NCI-H1092 treated with DMSO at 0.1 percent for 48 hours (cell line): Measurements from ENCODE around the gene EEF1B2.
"Not testable (repeated sequence)": the region's sequence is repeated elsewhere in the genome, so short reads cannot be mapped to it uniquely, and the experiment has no call there.

Experiments used
- DNase-seq: peaks from one replicate; lab custom pipeline; 2025; lab: John Stamatoyannopoulos, UW

The EEF1B2 gene

DNA sequence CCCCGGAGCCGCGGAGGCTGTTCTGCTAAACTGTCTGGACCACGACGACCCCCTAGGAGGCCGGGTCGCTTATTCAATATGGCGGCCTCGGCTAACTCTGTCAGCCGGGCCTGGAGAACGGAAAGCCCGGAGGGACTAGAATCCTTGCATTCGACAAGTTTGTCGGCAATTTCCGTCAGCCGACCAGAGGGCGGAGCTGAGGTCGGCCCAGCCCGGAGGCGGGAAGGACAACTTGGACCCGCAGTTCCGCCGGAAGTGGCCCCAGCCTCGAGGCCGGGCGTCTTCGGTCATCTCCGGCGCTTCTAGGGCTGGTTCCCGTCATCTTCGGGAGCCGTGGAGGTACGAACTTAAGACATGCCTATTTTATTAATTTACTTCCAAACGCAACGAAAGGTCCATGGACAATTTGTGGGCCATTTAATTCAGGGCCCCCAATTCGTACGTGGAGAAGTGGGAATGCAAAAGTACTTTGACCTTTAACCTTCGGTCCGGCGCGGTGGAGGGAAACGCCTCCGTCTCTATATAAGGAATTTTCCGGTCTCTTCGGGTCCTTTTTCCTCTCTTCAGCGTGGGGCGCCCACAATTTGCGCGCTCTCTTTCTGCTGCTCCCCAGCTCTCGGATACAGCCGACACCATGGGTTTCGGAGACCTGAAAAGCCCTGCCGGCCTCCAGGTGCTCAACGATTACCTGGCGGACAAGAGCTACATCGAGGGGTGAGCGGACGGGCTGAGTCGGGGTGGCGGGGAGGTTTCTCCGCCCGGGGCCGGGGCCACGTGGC lies at the start of gene EEF1B2, which contains the start of gene NDUFS1:
Gene EEF1B2 (plus strand): TSS at position 550 of the 779 bp plus-strand sequence. CDS start 85 bp downstream, at position 635.
Gene NDUFS1 (minus strand): TSS at position 99 of the 779 bp plus-strand sequence. CDS start 5,766 bp downstream, outside the sequence.
- DNase-seq: peak; percentile 93

DNA sequence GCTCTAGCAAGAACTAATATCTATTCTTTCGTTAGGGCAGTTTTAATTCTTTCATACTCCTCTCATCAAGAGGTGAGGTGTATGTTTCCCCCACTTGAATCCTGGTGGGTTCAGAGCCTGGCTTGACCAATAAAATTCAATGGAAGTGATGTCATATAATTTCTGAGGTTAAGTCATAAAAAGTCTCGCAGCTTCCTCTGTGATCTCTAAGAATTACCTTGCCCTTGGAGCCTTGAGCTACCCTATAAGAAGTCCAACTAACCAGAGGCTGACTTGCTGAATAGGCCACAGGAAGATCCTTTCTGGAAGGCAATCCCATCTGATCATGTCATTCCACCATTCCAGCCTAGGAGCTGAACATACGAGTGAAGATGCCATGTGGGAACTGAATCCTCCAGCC lies 47.6 kb upstream of the EEF1B2 start:
- no peak for DNase-seq

DNA sequence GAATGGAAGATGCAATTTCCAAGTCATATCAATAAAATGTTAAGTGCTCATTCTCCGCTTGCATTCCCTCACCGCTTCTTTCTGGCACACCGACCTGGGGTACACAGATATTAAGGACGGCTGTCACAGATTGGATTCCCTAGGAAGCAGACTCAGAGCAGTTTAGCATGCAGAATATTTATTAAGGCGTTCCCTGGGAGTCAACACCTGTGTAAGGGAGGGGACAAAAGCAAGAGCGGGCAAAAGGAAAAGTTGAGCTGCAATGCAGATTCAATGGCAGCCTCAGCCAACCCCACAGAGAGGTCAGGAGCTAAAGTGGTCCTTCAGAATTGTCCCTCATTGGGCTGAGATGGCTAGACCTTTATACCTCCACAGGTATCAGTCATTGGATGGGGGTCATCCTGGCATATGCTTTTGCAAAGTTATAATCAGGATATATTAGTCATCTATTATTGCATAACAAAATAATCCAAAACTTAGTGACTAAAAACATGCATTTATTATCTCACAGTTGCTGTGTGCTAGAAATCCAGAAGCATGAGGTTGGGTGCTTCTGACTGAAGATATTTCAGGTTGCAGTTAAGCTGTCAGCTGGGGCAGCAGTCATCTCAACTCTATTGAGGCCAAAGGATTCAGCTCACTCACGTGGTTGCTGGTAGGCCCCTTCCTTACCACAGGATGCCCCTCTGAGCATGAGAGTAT lies 46.7 kb upstream of the EEF1B2 start:
- no peak for DNase-seq

DNA sequence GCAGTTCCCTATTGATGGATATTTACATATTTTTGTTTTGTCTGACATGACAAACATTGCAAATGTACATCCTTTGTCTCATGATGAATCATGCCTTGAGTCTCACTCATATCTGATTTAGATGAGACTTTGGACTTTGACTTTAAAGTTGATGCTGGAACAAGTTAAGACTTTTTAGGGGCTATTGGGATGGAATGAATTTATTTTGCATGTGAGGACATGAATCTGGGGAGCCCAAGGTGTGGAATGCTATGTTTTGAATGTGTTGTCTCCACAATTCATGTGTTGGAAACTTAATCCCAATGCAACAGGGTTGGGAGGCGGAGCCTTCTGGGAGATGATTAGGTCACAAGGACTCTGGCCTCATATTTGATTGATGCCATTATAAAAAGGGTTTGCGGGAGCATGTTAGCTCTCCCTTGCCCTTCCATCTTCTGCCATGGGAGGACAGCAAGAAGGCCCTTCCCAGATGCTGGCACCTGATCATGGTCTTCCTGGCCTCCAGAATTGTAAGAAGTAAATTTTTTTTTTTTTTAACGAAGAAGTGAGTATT lies 44.6 kb upstream of the EEF1B2 start:
- DNase-seq: no peak

DNA sequence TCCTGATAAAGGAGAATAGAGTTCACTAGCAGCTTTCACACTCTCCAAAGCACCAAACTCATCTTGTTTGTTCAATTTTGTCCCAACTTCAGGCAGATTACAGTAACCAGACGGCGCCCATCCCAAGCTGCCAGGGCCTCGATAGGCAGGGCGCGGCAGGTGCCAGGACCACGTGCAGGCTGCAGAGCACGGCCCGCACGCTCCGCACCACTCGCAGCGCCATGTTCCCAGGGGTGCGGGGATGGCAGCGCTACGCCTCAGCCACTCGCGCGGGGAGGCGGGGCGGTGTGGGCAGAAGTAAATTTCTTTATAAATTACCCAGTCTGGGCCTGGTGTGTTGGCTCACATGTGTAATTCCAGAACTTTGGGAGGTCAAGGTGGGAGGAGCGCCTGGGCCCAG lies 43.4 kb upstream of the EEF1B2 start:
- DNase-seq: no peak

DNA sequence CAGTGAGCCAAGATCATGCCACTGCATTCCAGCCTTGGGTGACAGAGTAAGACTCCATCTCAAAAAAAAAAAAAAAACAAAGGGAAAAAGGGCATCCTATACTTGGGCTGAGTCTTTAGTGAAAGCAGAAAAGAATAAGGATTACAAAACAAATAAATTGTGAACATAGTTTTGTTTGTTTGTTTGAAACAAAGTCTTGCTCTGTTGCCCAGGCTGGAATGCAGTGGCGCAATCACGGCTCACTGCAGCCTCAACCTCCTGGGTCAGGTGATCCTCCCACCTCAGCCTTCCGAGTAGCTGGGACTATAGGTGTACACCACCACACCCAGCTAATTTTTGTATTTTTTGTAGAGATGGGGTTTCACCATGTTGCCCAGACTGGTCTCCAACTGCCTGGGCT lies 37.1 kb upstream of the EEF1B2 start:
- DNase-seq: not testable (repeated sequence)

DNA sequence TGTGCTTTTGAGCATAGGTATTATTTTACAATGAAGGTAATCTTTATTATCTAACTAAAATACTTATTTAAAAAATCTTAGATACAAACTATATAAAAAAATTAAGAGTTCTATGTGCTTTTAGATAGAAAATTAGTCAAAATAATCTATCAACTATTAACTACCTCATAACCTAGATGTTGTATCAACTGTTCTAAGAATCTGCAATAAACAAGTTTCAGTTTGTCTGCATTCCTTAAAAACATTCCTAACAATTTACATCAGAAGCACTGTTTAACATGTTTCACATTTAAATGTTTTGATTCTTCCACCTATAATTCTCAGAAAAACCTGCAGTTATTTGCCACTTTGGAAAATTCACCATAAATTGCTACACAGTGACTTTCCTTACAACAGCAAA lies 33.8 kb upstream of the EEF1B2 start:
- no peak for DNase-seq

DNA sequence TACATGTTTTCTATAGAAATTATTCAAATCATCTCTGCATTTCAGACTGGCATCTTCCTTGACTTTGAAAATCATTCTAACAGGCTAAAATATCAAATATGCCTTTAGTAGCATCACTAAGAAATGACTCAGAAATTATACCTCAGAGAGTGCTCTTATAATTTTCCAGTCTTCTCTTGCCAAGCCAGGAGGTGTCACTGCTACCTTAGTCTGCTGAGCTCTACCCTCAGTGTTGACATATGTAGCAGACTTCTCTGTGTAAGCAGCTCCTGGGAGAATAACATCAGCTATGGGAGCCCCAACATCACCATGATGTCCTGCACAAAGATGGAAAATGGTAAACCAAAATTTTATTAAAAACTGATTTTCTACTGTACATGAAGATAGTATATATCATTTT lies 32.0 kb upstream of the EEF1B2 start:
- no peak for DNase-seq

DNA sequence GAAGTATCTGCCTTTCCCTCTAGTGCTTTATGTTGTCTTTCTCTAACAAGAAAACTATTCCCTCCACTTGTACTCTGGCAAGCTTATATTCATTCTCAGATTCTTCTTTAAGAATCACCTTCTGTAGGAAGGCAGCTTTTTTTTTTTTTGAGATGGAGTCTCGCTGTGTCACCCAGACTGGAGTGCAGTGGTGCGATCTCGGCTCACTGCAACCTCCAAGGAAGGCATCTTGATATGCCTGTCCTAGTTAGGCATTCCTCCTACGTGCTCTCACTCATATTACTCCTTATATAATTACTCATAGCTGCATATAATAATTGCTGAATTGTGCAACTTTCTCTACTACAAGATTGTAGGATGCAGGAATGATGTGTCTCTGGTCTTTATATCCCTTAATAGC lies 16.2 kb upstream of the EEF1B2 start:
- no peak for DNase-seq

DNA sequence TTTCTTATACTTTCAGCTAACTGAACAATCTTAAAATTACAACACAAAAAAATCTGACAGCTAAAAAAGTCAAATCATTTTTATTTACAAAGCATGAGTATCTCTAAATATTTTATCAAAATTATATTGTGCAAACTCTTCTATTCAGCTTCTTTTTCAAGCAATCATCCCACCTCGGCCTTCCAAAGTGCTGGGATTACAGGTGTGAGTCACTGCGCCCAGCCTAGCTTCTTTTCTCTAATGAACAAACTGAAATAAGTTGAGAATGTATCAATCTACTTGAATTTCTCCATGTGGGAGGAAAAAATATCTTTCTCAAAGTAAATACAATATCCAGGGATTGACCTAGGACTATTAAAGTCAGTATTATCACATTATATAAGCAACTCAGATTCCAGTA lies 15.3 kb upstream of the EEF1B2 start:
- DNase-seq: no peak

DNA sequence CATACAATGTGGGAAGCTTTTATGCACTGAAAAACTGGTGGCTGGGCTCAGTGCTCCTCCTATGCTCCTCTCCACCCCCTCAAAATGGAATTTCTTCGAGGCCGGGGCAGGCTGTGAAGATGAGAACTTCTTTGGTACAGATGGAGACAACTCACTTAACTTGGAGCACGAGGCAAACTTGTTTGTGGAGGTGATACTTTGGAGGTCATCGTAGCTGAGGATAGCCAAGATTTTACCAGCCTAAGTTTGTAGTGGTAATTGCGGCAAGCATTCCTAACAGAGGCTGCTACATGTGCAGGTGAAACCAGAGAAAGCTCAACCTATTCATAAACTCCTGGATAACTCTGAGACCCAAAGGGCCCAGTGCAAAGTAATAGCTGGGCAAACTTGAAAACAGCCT lies 14.0 kb upstream of the EEF1B2 start:
- DNase-seq: no peak

DNA sequence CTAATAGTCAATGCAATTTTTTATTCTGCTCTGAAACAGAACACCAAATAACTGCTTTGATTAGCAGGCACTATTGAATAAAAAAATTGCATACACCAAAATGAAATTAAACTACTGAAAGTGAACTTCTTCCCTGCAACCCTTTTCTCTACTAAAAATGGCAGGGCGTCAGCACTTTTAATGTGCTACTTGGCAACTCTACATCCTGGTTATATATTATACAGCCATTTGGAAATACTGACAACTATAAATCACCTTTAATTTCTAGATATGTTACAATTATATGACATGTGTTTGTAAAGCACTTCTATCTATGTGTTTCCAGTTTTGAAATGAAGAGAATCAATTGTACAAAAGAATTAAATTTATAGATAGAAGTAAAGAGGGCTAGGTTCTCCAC lies 10.4 kb upstream of the EEF1B2 start:
- no peak for DNase-seq

DNA sequence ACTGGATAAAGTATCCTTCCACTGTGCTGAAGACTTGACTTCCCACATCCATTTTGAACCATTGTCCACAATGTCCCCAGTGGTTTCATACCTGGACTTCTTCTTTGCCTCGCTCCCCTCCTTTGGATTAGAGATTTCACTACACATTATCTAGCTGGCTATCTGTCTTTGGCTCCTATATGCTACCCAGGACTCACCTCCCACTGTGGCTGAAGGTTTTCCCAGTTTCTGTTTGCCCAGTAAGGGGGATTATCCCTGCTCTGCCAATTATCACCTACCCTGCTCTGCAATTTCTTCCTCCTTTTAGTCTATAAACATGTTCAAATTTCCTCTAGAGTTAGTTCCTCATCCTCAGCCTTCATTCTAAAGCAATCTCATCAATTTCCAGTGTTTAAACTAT lies 9.5 kb upstream of the EEF1B2 start:
- no peak for DNase-seq

DNA sequence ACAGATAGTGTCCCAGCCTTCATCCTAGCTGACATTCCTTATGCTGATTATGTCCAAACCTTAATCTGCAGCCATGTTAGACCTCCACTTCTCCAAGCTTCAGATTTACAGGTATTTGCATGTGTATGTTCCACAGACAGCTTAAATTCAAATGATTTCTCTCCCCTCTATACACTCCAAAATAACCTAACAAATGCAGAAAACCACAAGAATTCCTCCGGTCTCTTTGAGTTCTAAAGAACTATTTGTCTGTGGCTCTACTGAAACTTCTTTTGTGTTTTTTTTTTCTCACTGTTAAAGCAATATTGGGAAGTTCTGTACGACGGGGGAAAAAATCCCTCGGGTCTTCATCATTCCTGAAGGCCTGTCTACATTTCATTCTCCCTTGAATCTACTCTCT lies 9.1 kb upstream of the EEF1B2 start:
- no peak for DNase-seq

DNA sequence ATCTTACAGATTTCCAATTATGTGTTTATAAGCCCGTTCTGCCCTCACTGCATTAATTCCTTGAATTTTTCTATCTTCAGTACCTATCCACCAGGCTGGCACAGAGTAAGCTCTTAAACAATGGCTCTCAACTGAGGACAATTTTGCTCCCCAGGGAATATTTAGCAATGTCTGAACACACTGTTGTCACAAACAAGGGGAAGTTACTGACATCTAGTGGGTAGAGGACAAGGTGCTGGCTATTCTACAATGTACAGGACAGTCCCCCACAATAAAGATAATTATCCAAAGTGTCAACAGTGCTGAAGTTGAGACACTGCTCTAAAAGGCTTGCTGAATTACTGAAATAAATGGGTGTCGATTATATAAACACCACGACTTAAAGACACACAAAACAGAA lies 5.5 kb upstream of the EEF1B2 start:
- no peak for DNase-seq

DNA sequence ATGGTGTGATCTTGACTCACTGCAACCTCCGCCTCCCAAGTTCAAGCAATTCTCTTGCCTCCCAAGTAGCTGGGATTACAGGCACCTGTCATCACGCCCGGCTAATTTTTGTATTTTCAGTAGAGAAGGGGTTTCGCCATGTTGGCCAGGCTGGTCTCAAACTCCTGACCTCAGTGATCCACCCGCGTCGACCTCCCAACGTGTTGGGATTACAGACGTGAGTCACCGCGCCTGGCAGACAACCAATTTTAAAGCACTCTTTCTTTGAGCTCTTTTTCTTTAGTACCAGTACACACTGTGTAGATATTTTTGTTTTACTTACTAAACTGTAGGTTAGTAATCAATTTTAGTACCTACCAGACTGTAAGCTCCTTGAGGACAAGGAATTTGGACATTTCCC lies 2.7 kb upstream of the EEF1B2 start:
- not testable (repeated sequence) for DNase-seq

DNA sequence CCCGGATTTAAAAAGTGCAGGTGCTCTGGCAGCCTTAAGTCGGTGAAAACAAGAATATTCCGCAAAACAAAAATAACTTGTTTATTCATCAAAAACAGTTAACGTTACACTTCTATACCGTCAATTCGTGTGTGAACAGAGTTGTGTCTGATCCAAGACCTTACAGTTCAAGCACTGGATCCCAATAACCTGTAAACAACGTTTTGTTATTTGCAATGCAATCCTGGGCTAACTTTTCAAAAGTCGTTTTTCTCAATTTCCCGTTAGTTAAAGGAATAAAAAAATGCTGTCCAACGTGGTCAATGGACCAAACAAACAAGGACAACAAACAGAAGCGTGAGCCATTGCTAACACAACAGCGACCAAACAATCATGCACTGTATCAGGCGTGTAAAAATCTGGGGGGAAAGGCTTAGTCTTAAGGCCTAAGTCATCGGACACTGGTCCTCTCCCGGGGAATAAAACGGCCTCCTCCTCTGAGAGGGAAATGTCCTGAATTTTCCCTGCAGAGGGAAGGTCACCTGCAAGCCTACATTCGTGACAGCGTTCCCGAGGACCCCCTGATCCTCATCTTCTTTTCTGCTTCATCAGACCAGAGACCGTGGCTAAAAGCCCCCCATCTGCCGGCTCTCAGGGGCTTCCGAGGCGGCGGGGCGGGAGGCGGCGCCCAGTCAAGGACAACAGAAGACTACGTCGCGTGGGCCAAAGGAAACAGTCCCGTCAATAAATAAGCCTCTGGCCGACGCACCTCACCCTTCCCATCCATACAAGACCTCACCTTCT lies 941 bp upstream of the EEF1B2 start:
- peak; percentile 44 for DNase-seq

DNA sequence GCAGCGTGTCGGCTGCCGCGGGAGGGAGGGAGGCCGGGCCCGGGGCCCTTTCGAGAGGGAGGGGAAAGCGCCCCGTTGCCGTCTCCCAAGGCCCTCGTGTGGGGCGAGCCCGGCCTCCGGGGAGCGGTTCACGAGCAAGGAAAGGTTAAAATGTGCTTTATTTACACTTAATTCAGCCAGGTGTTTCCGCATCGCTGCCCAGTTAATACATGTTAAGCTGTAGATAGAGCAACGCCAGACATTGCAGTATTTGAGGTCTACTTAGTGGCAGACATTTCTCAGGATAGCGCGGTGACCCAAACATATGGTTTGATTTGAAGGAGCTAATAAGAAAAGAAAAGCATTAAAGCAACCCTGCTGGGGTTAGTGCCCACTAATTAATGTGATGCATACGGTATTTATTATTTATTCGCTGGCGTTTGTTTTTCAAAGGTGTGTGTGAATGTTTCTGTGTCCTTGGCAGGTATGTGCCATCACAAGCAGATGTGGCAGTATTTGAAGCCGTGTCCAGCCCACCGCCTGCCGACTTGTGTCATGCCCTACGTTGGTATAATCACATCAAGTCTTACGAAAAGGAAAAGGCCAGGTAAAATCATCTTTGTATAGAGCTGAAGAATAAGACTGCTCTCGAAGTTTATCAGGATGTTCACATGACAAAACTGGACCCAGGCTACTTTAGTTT lies 571 bp downstream of the EEF1B2 start:
- DNase-seq: peak; percentile 50

DNA sequence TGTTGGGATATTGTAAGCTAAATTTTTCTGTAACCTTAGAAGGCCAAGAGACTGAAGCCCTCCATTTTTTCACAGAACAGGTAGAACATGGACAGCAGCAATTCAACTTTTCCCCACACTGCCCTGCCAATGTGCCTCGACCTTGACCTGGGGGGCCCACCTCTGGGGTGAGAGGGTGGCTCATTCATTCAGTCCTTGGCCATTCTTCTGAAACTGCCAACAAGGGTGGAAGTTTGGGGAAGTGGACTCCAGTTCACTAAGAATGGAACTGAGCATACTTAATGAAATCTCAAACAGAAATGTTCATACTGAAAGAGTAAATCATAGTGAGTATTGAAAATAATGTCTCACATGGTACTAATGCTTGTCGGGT lies 1.1 kb downstream of the EEF1B2 start:
- DNase-seq: no peak

DNA sequence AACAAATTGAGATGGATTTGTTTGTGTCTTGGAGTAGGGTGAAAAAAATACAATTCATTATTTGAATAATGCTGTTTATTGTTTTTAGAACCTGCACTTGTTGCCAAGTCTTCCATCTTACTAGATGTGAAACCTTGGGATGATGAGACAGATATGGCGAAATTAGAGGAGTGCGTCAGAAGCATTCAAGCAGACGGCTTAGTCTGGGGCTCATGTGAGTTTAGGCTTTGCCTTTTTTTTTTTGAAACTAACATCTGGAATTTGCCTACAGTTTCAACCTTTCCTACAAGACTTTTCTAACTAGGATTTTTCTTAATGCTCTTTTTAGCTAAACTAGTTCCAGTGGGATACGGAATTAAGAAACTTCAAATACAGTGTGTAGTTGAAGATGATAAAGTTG lies 2.7 kb downstream of the EEF1B2 start:
- not testable (repeated sequence) for DNase-seq

DNA sequence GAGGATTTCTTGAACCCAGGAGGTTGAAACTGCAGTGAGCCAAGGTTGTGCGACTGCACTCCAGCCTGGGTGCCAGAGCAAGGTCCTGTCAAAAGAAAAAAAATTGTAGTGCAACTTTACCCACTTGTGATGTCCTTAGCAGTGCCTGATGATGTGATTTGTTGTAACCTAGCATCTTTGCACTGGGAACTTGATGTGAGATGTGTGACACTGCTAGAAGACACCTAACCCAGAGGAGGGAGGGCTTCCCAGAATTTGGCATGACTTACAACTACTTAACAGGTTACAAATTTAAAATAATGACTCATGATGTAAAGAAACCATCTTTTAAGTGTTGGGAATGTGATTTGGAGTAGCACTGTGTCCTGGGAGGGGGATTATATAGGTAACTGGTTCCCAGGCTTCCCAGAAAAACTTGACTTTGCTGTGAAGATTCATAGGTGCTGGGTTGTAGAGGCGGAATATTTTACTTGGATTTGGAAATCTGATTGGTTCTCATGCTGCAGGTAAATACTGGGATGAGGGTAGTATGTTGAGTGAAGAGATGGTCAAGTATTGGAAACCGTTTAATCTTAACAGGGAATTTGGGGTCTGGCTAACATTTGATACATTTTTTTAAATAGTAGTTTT lies 3.7 kb downstream of the EEF1B2 start:
- DNase-seq: no peak
